Spleen (tissue), 11 donors: ENCODE measurements around the gene HOXD8. TPM values are rescaled to one million over a fixed set of nuclear protein-coding genes. Genes with fewer than 3 reads are reported as not detected.

Experiments used
- DNase-seq: peaks from one replicate; pipeline ENCODE4 v3.0.0-alpha.2; 2020
- H3K27ac ChIP-seq, 8 donors: fragments of 200-600 bp; sonication (generic) in 7 of 8; 1 replicate in 4 of 8; 2 replicates in 4 of 8; pipeline versions ENCODE4 v1.5.0 to v1.8.0; 2016 to 2021; ENCODE audit warnings: inconsistent platforms in 4 of 8, mild to moderate bottlenecking in 4 of 8, moderate library complexity in 1 of 8
- H3K27me3 ChIP-seq, 7 donors: fragments of 200-600 bp; sonication (generic) in 6 of 7; replicated peaks in 1 of 7; 1 replicate in 4 of 7; 2 replicates in 3 of 7; pipeline versions ENCODE4 v1.5.0 to v1.8.0; 2016 to 2021; ENCODE audit warnings: inconsistent platforms in 3 of 7, mild to moderate bottlenecking in 1 of 7
- H3K36me3 ChIP-seq, 6 donors: fragments of 200-600 bp; sonication (generic) in 5 of 6; 1 replicate in 4 of 6; 2 replicates in 2 of 6; pipeline versions ENCODE4 v1.5.0 to v1.8.0; 2016 to 2021; ENCODE audit warnings: inconsistent platforms in 2 of 6
- H3K4me1 ChIP-seq, 6 donors: fragments of 200-600 bp; sonication (generic) in 5 of 6; 1 replicate in 3 of 6; 2 replicates in 3 of 6; pipeline versions ENCODE4 v1.5.0 to v1.8.0; 2016 to 2021; ENCODE audit warnings: inconsistent platforms in 3 of 6
- H3K4me3 ChIP-seq, 8 donors: fragments of 200-600 bp; sonication (generic) in 7 of 8; 1 replicate in 4 of 8; 2 replicates in 4 of 8; pipeline versions ENCODE4 v1.5.0 to v1.8.0; 2016 to 2021; ENCODE audit warnings: inconsistent platforms in 4 of 8, mild to moderate bottlenecking in 4 of 8, moderate library complexity in 2 of 8
- H3K9me3 ChIP-seq, 8 donors: fragments of 200-600 bp; sonication (generic) in 7 of 8; 1 replicate in 4 of 8; 2 replicates in 4 of 8; pipeline versions ENCODE4 v1.5.0 to v1.8.0; 2016 to 2021; ENCODE audit warnings: inconsistent platforms in 4 of 8
- CTCF ChIP-seq, 11 experiments: fragments of 200-600 bp in 7 of 11; fragments of 450-650 bp in 4 of 11; sonication (generic) in 4 of 11; IDR thresholded peaks in 8 of 11; conservative IDR thresholded peaks in 3 of 11; 1 replicate in 7 of 11; 2 replicates in 4 of 11; pipeline versions ENCODE4 v1.4.0 to v1.8.0; 2016 to 2021; ENCODE audit warnings: antibody characterized with exemption in 11 of 11, inconsistent platforms in 4 of 11, mild to moderate bottlenecking in 1 of 11
- POLR2A ChIP-seq, 3 donors: fragments of 450-650 bp; IDR thresholded peaks; one replicate each; pipeline ENCODE4 v1.5.1; 2017; ENCODE audit warnings: antibody characterized with exemption in 3 of 3, mild to moderate bottlenecking in 1 of 3
- POLR2AphosphoS5 ChIP-seq, 3 donors: sonication (generic); formaldehyde crosslinking; IDR thresholded peaks; one replicate each; pipeline ENCODE4 v1.5.1; 2017; ENCODE audit warnings: antibody characterized with exemption in 3 of 3
- WGBS, 5 donors: extraction: QIAGEN DNeasy Blood & Tissue Kit in 3 of 5; methylation state at CpG; one replicate each; pipeline versions ENCODE4 v1.1.5 to v1.1.7; 2013 to 2018; 5-methylcytosine and 5-hydroxymethylcytosine counted together
- intact Hi-C: fragments of 100-400 bp; cut with DNase I; formaldehyde crosslinking; loops from one replicate; pipeline ENCODE4 v1.15.0; 2023; ENCODE audit warnings: low total_unique reads
- polyA plus RNA-seq, 3 donors: library from polyadenylated mRNA; stranded (reverse); fragments of 200-250 nt; gene quantifications; one replicate each; pipeline ENCODE4 v1.2.1, GENCODE V29; 2013
- total RNA-seq, 7 donors: library from RNA; depleted of rRNA in 3 of 7; stranded (reverse); fragments of >200 nt in 3 of 7; fragmentation: NEBNext Ultra II Directional in 4 of 7; extraction: Animal tissue kit (Norgen Biotek cat#: 25700) in 4 of 7; gene quantifications; one replicate each; pipeline versions ENCODE4 v1.1.0 to v1.2.1, GENCODE V29; 2016 to 2021
- donor health status: healthy with polysubstance abuse.
- donor health status: DM: no; HTN: no; CAD: no; lungs with moderate emphysema.
- donor health status: DM: no; HTN: no; CAD: no.
- donor health status: Bipolar disorder and iron deficiency.
- donor health status: healthy.
- donor health status: DM: no; HTN: no; CAD: no.
- donor health status: DM: yes; HTN: yes; CAD: no.

HOXD8 gene
- total and polyA plus RNA-seq, 10 donors: 4.7 to 27.0 (median 15.8) TPM

- H3K36me3 ChIP-seq: no peaks in the 10 kb centered on the region
- intact Hi-C loops: loop anchor here (5.0 kb wide), 1 partner anchor 412 kb away; no protein-coding TSS in a partner anchor
- TF ChIP-seq POLR2A (IDR thresholded peaks at IDR 0.05): no peak
- TF ChIP-seq CTCF (IDR thresholded peaks at IDR 0.05 in 8 of 11, conservative IDR thresholded peaks at IDR 0.05 in 3 of 11): no peak
- TF ChIP-seq POLR2AphosphoS5 (IDR thresholded peaks at IDR 0.05): no peak
- peaks cover 0 to 100% (median 71%) of the 10 kb centered on the region in 7 donors for H3K27me3 ChIP-seq
- H3K9me3 ChIP-seq: no peaks in the 10 kb centered on the region
- H3K4me1 ChIP-seq: peaks cover 7 to 49% (median 34%) of the 10 kb centered on the region in 6 donors
- DNase-seq: peak; percentile 48
- H3K4me3 ChIP-seq: peak overlapping the region in 7 of 8 donors; percentile 22 to 67 (median 38)
- H3K27ac ChIP-seq: peak overlapping the region; percentile 60 to 93 (median 86)
- 13 to 22% (median 14%) methylated on average over 28 to 41 of the region's 41 CpGs for WGBS, 5 donors
These were observed 10.4 kb downstream of the HOXD8 start for GRCh38 chr2:176139661-176140512.

GRCh38 chr2:176140513-176141317 lies 11.2 kb downstream of the HOXD8 start:
- peak; percentile 73 to 95 (median 84) for TF ChIP-seq CTCF (IDR thresholded peaks at IDR 0.05 in 8 of 11, conservative IDR thresholded peaks at IDR 0.05 in 3 of 11)
- peak in 2 of 3 donors; percentile 69 to 73 for TF ChIP-seq POLR2AphosphoS5 (IDR thresholded peaks at IDR 0.05)
- TF ChIP-seq POLR2A (IDR thresholded peaks at IDR 0.05): no peak

GRCh38 chr2:176142281-176142680 lies 12.8 kb downstream of the HOXD8 start:
- Histone ChIP-seq H3K27me3 (peaks cover 0 to 100% (median 51%) of the 10 kb centered on the region in 7 donors), H3K27ac (no peak overlapping the region), H3K36me3 (no peaks in the 10 kb centered on the region), H3K9me3 (no peaks in the 10 kb centered on the region), H3K4me3 (no peak overlapping the region), H3K4me1 (peaks cover 7 to 27% (median 21%) of the 10 kb centered on the region in 6 donors)
- no peak for TF ChIP-seq POLR2A (IDR thresholded peaks at IDR 0.05)
- no peak for TF ChIP-seq POLR2AphosphoS5 (IDR thresholded peaks at IDR 0.05)
- no peak for TF ChIP-seq CTCF (IDR thresholded peaks at IDR 0.05 in 8 of 11, conservative IDR thresholded peaks at IDR 0.05 in 3 of 11)
- DNase-seq: no peak
- 78 to 92% (median 85%) methylated on average over 2 of the region's 2 CpGs for WGBS, 5 donors
- intact Hi-C loops: loop anchor here (2.0 to 5.0 kb wide), 2 partner anchors 313 to 410 kb away; no protein-coding TSS in a partner anchor

More at GRCh38 chr2:176140513-176141317, 11.2 kb downstream of the HOXD8 start:
- peaks cover 0 to 100% (median 63%) of the 10 kb centered on the region in 7 donors for H3K27me3 ChIP-seq
- no peaks in the 10 kb centered on the region for H3K9me3 ChIP-seq
- H3K4me1 ChIP-seq: peaks cover 7 to 42% (median 31%) of the 10 kb centered on the region in 6 donors
- peak; percentile 90 for DNase-seq
- peak overlapping the region in 7 of 8 donors; percentile 73 to 93 (median 86) for H3K27ac ChIP-seq
- intact Hi-C loops: loop anchor here (5.0 kb wide), 1 partner anchor 412 kb away; no protein-coding TSS in a partner anchor
- peak overlapping the region; percentile 22 to 67 (median 38) for H3K4me3 ChIP-seq
- no peaks in the 10 kb centered on the region for H3K36me3 ChIP-seq
- WGBS, 5 donors: 7 to 10% (median 8%) methylated on average over 32 to 48 of the region's 48 CpGs
